WTC11 (cell line): ENCODE data around the gene C6orf52. TPM values are rescaled to one million over a fixed set of nuclear protein-coding genes. Genes with fewer than 3 reads are reported as not detected.

Experiments used
- ATAC-seq: fragments of 200-7000 bp; cut with Tn5 transposase; 2 replicates; pipeline ENCODE4 v1.10.0; 2021; ENCODE audit warnings: mild to moderate bottlenecking, moderate library complexity
- CTCF ChIA-PET: fragments of 300-600 bp; sonication (Branson Sonifier 250); formaldehyde crosslinking; loops from one replicate; lab custom pipeline; 2021; ENCODE audit warnings: antibody characterized with exemption; lab: Charles Lee
- POLR2A ChIA-PET: fragments of 350-600 bp; sonication (Branson Sonifier 250); formaldehyde crosslinking; loops from one replicate; lab custom pipeline; 2021; ENCODE audit warnings: antibody characterized with exemption; lab: Charles Lee
- DNase-seq: peaks from one replicate; pipeline ENCODE4 v3.0.0; 2021; ENCODE audit warnings: low spot score
- H3K27ac Mint-ChIP-seq: 2 replicates; pipeline ENCODE4 v1.8.0; 2021; ENCODE audit warnings: mixed read lengths
- H3K27me3 Mint-ChIP-seq: 2 replicates; pipeline ENCODE4 v1.8.0; 2021; ENCODE audit warnings: low read depth, mild to moderate bottlenecking, moderate library complexity, mixed read lengths
- H3K36me3 Mint-ChIP-seq: 2 replicates; pipeline ENCODE4 v1.8.0; 2021; ENCODE audit warnings: mixed read lengths
- H3K4me1 Mint-ChIP-seq: 2 replicates; pipeline ENCODE4 v1.8.0; 2022; ENCODE audit warnings: mixed read lengths
- H3K4me3 Mint-ChIP-seq: 2 replicates; pipeline ENCODE4 v1.8.0; 2021; ENCODE audit warnings: mild to moderate bottlenecking, moderate library complexity, mixed read lengths
- H3K9me3 Mint-ChIP-seq: 2 replicates; pipeline ENCODE4 v1.8.0; 2021; ENCODE audit warnings: mixed read lengths
- AFF4 ChIP-seq: sonication (generic); formaldehyde crosslinking; IDR thresholded peaks from 2 replicates; pipeline ENCODE4 v1.8.1; 2023; ENCODE audit warnings: mild to moderate bottlenecking, missing genetic modification reagents, borderline replicate concordance
- ARID4B ChIP-seq: sonication (generic); formaldehyde crosslinking; IDR thresholded peaks from 2 replicates; pipeline ENCODE4 v1.8.0; 2023; ENCODE audit warnings: missing genetic modification reagents, mild to moderate bottlenecking, borderline replicate concordance
- CREB1 ChIP-seq: sonication (generic); formaldehyde crosslinking; IDR thresholded peaks from 2 replicates; pipeline ENCODE4 v1.8.0; 2023; ENCODE audit warnings: mild to moderate bottlenecking, missing genetic modification reagents
- GRHL2 ChIP-seq: fragments of 250-450 bp; sonication (Bioruptor Pico); IDR thresholded peaks from 2 replicates; pipeline ENCODE4 v1.8.0; 2022; ENCODE audit warnings: mild to moderate bottlenecking, moderate library complexity; ENCODE audit not compliant: insufficient replicate concordance, severe bottlenecking
- GTF2I ChIP-seq: fragments of 250-450 bp; sonication (Bioruptor Pico); conservative IDR thresholded peaks from 2 replicates; pipeline ENCODE4 v1.4.0; 2021; ENCODE audit warnings: mild to moderate bottlenecking
- IRF2 ChIP-seq: sonication (generic); formaldehyde crosslinking; IDR thresholded peaks from 2 replicates; pipeline ENCODE4 v1.8.0; 2022; ENCODE audit warnings: low read depth, missing genetic modification reagents, borderline replicate concordance
- MYBL2 ChIP-seq: sonication (generic); formaldehyde crosslinking; IDR thresholded peaks from 2 replicates; pipeline ENCODE4 v1.8.1; 2023; ENCODE audit warnings: mild to moderate bottlenecking, moderate library complexity, missing genetic modification reagents
- SP1 ChIP-seq: sonication (generic); formaldehyde crosslinking; conservative IDR thresholded peaks from 2 replicates; pipeline ENCODE4 v1.8.1; 2022; ENCODE audit warnings: missing genetic modification reagents
- STAT6 ChIP-seq: sonication (generic); formaldehyde crosslinking; conservative IDR thresholded peaks from 2 replicates; pipeline ENCODE4 v1.8.1; 2023; ENCODE audit warnings: mild to moderate bottlenecking, low read depth, missing genetic modification reagents, moderate library complexity
- ZNF263 ChIP-seq: sonication (generic); formaldehyde crosslinking; IDR thresholded peaks from 2 replicates; pipeline ENCODE4 v1.8.1; 2022; ENCODE audit warnings: low read depth, mild to moderate bottlenecking, moderate library complexity, missing genetic modification reagents
- ZNF281 ChIP-seq: sonication (generic); formaldehyde crosslinking; IDR thresholded peaks from 2 replicates; pipeline ENCODE4 v1.8.0; 2023; ENCODE audit warnings: mild to moderate bottlenecking, missing genetic modification reagents
- ZNF671 ChIP-seq: fragments of 250-450 bp; sonication (Bioruptor Pico); IDR thresholded peaks from 2 replicates; pipeline ENCODE4 v1.8.0; 2021; ENCODE audit warnings: mild to moderate bottlenecking
- total RNA-seq: library from RNA; stranded (reverse); gene quantifications from 3 replicates; pipeline ENCODE4 v1.2.3, GENCODE V29; 2021

Gene C6orf52
- total RNA-seq, 1 experiment from 2014 or later: 0.42 TPM

- TF ChIP-seq ZNF281 (CRISPR knock-in tag) (no peak), GTF2I (CRISPR knock-in tag) (no peak)
These were observed 64.2 kb downstream of the C6orf52 start (continued) for GRCh38 chr6:10630178-10630577.

- DNase-seq (no peak), ATAC-seq (no peak)
- Mint-ChIP-seq H3K36me3 (peaks cover 50% of the 10 kb centered on the region), H3K4me3 (no peak overlapping the region), H3K4me1 (no peaks in the 10 kb centered on the region), H3K27me3 (no peaks in the 10 kb centered on the region), H3K9me3 (0 out of 2 replicates have a peak, but pooled peaks cover 4% of the 10 kb centered on the region), H3K27ac (no peak overlapping the region)
- CTCF ChIA-PET: no interaction called here
- POLR2A ChIA-PET: no interaction called here
- TF ChIP-seq IRF2 (CRISPR knock-in tag): no peak
- TF ChIP-seq ARID4B: no peak
- TF ChIP-seq ZNF263 (CRISPR knock-in tag): no peak
- TF ChIP-seq SP1 (CRISPR knock-in tag): no peak
- TF ChIP-seq STAT6 (CRISPR knock-in tag): no peak
- no peak for TF ChIP-seq GRHL2 (CRISPR knock-in tag)
- TF ChIP-seq MYBL2 (CRISPR knock-in tag): no peak
- TF ChIP-seq CREB1: no peak
- TF ChIP-seq ZNF671 (CRISPR knock-in tag): no peak
- no peak for TF ChIP-seq AFF4 (CRISPR knock-in tag)
These were observed 66.6 kb downstream of the C6orf52 start for GRCh38 chr6:10627800-10628199.
